IPS DF 4.7 (cell line): Measurements from ENCODE around the gene SRPK1.

ENCODE experiments used
- DNase-seq: peaks from one replicate; pipeline ENCODE4 v3.0.0-alpha.2; 2013; ENCODE audit warnings: low spot score; ENCODE audit errors: extremely low read depth

Gene SRPK1

GRCh38 chr6:35900448-35900847 lies 20.4 kb downstream of the SRPK1 start:
- DNase-seq, result no peak

- no peak for DNase-seq
Observed at GRCh38 chr6:35898003-35898402, 22.9 kb downstream of the SRPK1 start.

- no peak for DNase-seq
Observed at GRCh38 chr6:35897486-35897885, 23.4 kb downstream of the SRPK1 start.

- DNase-seq, result no peak
Observed at GRCh38 chr6:35897036-35897435, 23.9 kb downstream of the SRPK1 start.

GRCh38 chr6:35896228-35896627 lies 24.7 kb downstream of the SRPK1 start:
- DNase-seq, result no peak

GRCh38 chr6:35895560-35895959 lies 25.3 kb downstream of the SRPK1 start:
- no peak for DNase-seq

GRCh38 chr6:35894776-35895175 lies 26.1 kb downstream of the SRPK1 start:
- DNase-seq, result no peak

GRCh38 chr6:35893246-35893645 lies 27.7 kb downstream of the SRPK1 start:
- DNase-seq, result no peak

- DNase-seq, result no peak
Observed at GRCh38 chr6:35892482-35892881, 28.4 kb downstream of the SRPK1 start.

- no peak for DNase-seq
Observed at GRCh38 chr6:35879151-35879550, 41.7 kb downstream of the SRPK1 start.

- no peak for DNase-seq
Observed at GRCh38 chr6:35876902-35877301, 44.0 kb downstream of the SRPK1 start.

- DNase-seq, result no peak
Observed at GRCh38 chr6:35874730-35875129, 46.2 kb downstream of the SRPK1 start.

- no peak for DNase-seq
Observed at GRCh38 chr6:35859367-35859766, 61.5 kb downstream of the SRPK1 start.

- no peak for DNase-seq
Observed at GRCh38 chr6:35857853-35858252, 63.0 kb downstream of the SRPK1 start.

GRCh38 chr6:35856250-35856649 lies 64.6 kb downstream of the SRPK1 start:
- DNase-seq, result no peak

- DNase-seq, result no peak
Observed at GRCh38 chr6:35852994-35853393, 67.9 kb downstream of the SRPK1 start.

- DNase-seq, result no peak
Observed at GRCh38 chr6:35850208-35850607, 70.7 kb downstream of the SRPK1 start.

- DNase-seq, result no peak
Observed at GRCh38 chr6:35844290-35844689, 76.6 kb downstream of the SRPK1 start.

GRCh38 chr6:35842381-35842780 lies 78.5 kb downstream of the SRPK1 start:
- no peak for DNase-seq

- no peak for DNase-seq
Observed at GRCh38 chr6:35839019-35839418, 81.9 kb downstream of the SRPK1 start.

GRCh38 chr6:35833536-35833935 lies 87.4 kb downstream of the SRPK1 start:
- no peak for DNase-seq

GRCh38 chr6:35831257-35832007 lies 89.5 kb downstream of the SRPK1 start:
- DNase-seq, result no peak

- DNase-seq, result no peak
Observed at GRCh38 chr6:35829306-35829705, 91.6 kb downstream of the SRPK1 start.
